GM12878 (cell line): Measurements from ENCODE around the gene FLT1. TPM values are rescaled to one million over a fixed set of nuclear protein-coding genes. Genes with fewer than 3 reads are reported as not detected.

ENCODE experiments used
- BHLHE40 ChIP-seq, 2 experiments: fragments of 450-650 bp in 1 of 2; IDR thresholded peaks; 2 replicates each; pipeline ENCODE4 v1.6.1; 2011 to 2017; ENCODE audit warnings: low read depth in 2 of 2, borderline replicate concordance in 1 of 2, improper control_type of control experiment in 1 of 2, low read length in 1 of 2, mild to moderate bottlenecking in 1 of 2
- BRCA1 ChIP-seq: IDR thresholded peaks from 2 replicates; pipeline ENCODE4 v1.6.1; 2011; ENCODE audit warnings: low read depth, low read length, improper control_type of control experiment
- CBX3 ChIP-seq: fragments of 200-600 bp; sonication (generic); IDR thresholded peaks from 2 replicates; pipeline ENCODE4 v1.6.1; 2016; ENCODE audit warnings: low read depth, borderline replicate concordance
- CHD2 ChIP-seq: IDR thresholded peaks from 2 replicates; pipeline ENCODE4 v1.6.1; 2011; ENCODE audit warnings: low read depth, low read length, improper control_type of control experiment, borderline replicate concordance
- JUND ChIP-seq: IDR thresholded peaks from 2 replicates; pipeline ENCODE4 v1.6.1; 2012; ENCODE audit warnings: low read depth, mild to moderate bottlenecking, low read length, improper control_type of control experiment, moderate library complexity
- RAD21 ChIP-seq: IDR thresholded peaks from 2 replicates; pipeline ENCODE4 v1.6.1; 2011; ENCODE audit warnings: mild to moderate bottlenecking, low read depth, low read length, moderate library complexity; ENCODE audit not compliant: insufficient read depth
- YBX1 ChIP-seq: fragments of 450-650 bp; IDR thresholded peaks from 2 replicates; pipeline ENCODE4 v1.6.1; 2016; ENCODE audit warnings: antibody characterized with exemption
- ZNF24 ChIP-seq: fragments of 450-650 bp; IDR thresholded peaks from 2 replicates; pipeline ENCODE4 v1.6.1; 2017; ENCODE audit warnings: antibody characterized with exemption, mild to moderate bottlenecking
- ZNF622 ChIP-seq: fragments of 450-650 bp; IDR thresholded peaks from 2 replicates; pipeline ENCODE4 v1.6.1; 2017; ENCODE audit warnings: mild to moderate bottlenecking, inconsistent platforms
- polyA plus RNA-seq, 11 experiments: library from polyadenylated mRNA; depleted of rRNA in 4 of 11; unstranded in 6 of 11; stranded (reverse) in 5 of 11; fragments of >200 nt; fragmentation: Nextera tagmentation in 4 of 11; fragmentation: Illumina TruSeq in 1 of 11; extraction: Ambion mirVana in 4 of 11; extraction: Trizol in 1 of 11; gene quantifications; 1 replicate in 1 of 11; 2 replicates in 10 of 11; pipeline versions ENCODE4 v1.2.1 to v1.2.3, GENCODE V29; 2011 to 2016; ENCODE audit warnings: inconsistent platforms in 2 of 11, missing spikeins in 2 of 11, low read depth in 1 of 11
- total RNA-seq, 4 experiments: library from RNA; depleted of rRNA in 3 of 4; stranded (reverse); fragments of >200 nt in 3 of 4; fragmentation: Illumina TruSeq in 1 of 4; extraction: Trizol in 1 of 4; gene quantifications; 2 replicates each; pipeline versions ENCODE4 v1.2.1 to v1.2.3, GENCODE V29; 2013 to 2021
- TF ChIP-seq, protein P1 (sequence below): fragments of 450-650 bp; IDR thresholded peaks from 2 replicates; pipeline ENCODE4 v1.6.1; 2017; ENCODE audit warnings: low read depth, mild to moderate bottlenecking, moderate library complexity
- TF ChIP-seq, protein P2 (sequence below): IDR thresholded peaks from 2 replicates; pipeline ENCODE4 v1.6.1; 2012; ENCODE audit warnings: low read depth, low read length, improper control_type of control experiment
- TF ChIP-seq, protein P3 (sequence below): fragments of 450-650 bp; formaldehyde crosslinking; IDR thresholded peaks from 2 replicates; pipeline ENCODE4 v1.4.0; 2022; ENCODE audit warnings: mild to moderate bottlenecking, moderate library complexity
- TF ChIP-seq, protein P4 (sequence below): fragments of 450-650 bp; IDR thresholded peaks from 2 replicates; pipeline ENCODE4 v1.6.1; 2018; ENCODE audit warnings: borderline replicate concordance, mild to moderate bottlenecking; ENCODE audit not compliant: partially characterized antibody
- TF ChIP-seq, protein P5 (sequence below): fragments of 450-650 bp; formaldehyde crosslinking; IDR thresholded peaks from 2 replicates; pipeline ENCODE4 v1.4.0; 2020; ENCODE audit warnings: mild to moderate bottlenecking, moderate library complexity

FLT1 gene
- total and polyA plus RNA-seq, 10 of the 15 experiments (the other 5 are each of a cell fraction or from before 2014, with no cell fraction given), result 0.55 to 5.6 (median 0.84) TPM

DNA sequence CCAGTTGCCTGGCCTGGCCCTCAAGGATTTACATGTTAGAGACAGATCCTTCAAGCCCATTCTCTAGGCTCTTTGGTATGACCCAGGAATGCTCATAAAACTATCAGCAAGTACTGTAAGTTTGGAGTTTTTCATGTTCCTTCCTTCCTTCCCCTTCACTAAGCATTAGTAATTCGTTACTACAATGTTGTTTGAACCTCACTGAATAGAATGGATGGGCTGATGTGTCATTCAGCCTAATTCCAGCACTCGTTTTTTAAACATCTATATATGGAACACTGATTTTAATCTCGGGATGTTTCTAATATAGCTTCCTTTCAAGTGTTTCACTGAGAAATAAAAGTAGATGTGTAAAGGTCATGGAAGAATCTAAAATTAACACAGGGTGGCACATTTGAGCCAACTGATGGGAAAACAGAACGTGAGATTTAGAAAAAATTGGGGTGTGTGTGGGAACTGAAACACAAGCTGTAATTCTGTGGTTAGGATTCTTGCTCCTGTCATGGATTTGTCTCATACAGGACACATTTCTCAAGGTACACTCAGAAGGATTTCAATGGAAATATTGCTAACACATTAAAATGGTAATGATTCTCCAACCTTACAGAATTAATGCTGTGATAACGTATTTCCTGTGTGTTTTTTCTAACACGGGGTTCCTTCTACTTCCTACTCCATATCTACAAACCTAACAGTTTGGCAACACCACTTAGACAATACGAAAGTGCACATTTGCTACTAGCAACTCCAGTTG is 93.4 kb downstream of the FLT1 start (continued):
- TF ChIP-seq JUND, result no peak
- TF ChIP-seq, protein P1, sequence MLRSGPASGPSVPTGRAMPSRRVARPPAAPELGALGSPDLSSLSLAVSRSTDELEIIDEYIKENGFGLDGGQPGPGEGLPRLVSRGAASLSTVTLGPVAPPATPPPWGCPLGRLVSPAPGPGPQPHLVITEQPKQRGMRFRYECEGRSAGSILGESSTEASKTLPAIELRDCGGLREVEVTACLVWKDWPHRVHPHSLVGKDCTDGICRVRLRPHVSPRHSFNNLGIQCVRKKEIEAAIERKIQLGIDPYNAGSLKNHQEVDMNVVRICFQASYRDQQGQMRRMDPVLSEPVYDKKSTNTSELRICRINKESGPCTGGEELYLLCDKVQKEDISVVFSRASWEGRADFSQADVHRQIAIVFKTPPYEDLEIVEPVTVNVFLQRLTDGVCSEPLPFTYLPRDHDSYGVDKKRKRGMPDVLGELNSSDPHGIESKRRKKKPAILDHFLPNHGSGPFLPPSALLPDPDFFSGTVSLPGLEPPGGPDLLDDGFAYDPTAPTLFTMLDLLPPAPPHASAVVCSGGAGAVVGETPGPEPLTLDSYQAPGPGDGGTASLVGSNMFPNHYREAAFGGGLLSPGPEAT, result 0 out of 2 replicates have a peak, but pooled peaks have one; percentile 13
- TF ChIP-seq, protein P2, sequence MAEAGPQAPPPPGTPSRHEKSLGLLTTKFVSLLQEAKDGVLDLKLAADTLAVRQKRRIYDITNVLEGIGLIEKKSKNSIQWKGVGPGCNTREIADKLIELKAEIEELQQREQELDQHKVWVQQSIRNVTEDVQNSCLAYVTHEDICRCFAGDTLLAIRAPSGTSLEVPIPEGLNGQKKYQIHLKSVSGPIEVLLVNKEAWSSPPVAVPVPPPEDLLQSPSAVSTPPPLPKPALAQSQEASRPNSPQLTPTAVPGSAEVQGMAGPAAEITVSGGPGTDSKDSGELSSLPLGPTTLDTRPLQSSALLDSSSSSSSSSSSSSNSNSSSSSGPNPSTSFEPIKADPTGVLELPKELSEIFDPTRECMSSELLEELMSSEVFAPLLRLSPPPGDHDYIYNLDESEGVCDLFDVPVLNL, result no peak
- TF ChIP-seq, protein P3, sequence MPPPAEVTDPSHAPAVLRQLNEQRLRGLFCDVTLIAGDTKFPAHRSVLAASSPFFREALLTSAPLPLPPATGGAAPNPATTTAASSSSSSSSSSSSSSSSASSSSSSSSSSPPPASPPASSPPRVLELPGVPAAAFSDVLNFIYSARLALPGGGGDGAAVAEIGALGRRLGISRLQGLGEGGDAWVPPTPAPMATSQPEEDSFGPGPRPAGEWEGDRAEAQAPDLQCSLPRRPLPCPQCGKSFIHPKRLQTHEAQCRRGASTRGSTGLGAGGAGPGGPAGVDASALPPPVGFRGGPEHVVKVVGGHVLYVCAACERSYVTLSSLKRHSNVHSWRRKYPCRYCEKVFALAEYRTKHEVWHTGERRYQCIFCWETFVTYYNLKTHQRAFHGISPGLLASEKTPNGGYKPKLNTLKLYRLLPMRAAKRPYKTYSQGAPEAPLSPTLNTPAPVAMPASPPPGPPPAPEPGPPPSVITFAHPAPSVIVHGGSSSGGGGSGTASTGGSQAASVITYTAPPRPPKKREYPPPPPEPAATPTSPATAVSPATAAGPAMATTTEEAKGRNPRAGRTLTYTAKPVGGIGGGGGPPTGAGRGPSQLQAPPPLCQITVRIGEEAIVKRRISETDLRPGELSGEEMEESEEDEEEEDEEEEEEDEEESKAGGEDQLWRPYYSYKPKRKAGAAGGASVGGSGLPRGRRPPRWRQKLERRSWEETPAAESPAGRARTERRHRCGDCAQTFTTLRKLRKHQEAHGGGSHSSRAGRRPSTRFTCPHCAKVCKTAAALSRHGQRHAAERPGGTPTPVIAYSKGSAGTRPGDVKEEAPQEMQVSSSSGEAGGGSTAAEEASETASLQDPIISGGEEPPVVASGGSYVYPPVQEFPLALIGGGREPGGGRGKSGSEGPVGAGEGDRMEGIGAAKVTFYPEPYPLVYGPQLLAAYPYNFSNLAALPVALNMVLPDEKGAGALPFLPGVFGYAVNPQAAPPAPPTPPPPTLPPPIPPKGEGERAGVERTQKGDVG, result no peak
- TF ChIP-seq RAD21, result peak; percentile 52; the same call in 1 of the 2 replicates
- TF ChIP-seq, protein P4, sequence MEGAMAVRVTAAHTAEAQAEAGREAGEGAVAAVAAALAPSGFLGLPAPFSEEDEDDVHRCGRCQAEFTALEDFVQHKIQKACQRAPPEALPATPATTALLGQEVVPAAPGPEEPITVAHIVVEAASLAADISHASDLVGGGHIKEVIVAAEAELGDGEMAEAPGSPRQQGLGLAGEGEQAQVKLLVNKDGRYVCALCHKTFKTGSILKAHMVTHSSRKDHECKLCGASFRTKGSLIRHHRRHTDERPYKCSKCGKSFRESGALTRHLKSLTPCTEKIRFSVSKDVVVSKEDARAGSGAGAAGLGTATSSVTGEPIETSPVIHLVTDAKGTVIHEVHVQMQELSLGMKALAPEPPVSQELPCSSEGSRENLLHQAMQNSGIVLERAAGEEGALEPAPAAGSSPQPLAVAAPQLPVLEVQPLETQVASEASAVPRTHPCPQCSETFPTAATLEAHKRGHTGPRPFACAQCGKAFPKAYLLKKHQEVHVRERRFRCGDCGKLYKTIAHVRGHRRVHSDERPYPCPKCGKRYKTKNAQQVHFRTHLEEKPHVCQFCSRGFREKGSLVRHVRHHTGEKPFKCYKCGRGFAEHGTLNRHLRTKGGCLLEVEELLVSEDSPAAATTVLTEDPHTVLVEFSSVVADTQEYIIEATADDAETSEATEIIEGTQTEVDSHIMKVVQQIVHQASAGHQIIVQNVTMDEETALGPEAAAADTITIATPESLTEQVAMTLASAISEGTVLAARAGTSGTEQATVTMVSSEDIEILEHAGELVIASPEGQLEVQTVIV, result no peak
- TF ChIP-seq ZNF622, result no peak
- TF ChIP-seq YBX1, result no peak
- no peak for TF ChIP-seq CHD2
- 0 out of 4 replicates have a peak, but pooled peaks of 1 of the 2 experiments have one; percentile 44 for TF ChIP-seq BHLHE40 (IDR thresholded peaks at IDR 0.05; ENCODE audit: borderline replicate concordance in 1 of 2, low read depth in 2 of 2, low read length in 1 of 2)
- no peak for TF ChIP-seq BRCA1
- TF ChIP-seq CBX3, result no peak
- TF ChIP-seq, protein P5, sequence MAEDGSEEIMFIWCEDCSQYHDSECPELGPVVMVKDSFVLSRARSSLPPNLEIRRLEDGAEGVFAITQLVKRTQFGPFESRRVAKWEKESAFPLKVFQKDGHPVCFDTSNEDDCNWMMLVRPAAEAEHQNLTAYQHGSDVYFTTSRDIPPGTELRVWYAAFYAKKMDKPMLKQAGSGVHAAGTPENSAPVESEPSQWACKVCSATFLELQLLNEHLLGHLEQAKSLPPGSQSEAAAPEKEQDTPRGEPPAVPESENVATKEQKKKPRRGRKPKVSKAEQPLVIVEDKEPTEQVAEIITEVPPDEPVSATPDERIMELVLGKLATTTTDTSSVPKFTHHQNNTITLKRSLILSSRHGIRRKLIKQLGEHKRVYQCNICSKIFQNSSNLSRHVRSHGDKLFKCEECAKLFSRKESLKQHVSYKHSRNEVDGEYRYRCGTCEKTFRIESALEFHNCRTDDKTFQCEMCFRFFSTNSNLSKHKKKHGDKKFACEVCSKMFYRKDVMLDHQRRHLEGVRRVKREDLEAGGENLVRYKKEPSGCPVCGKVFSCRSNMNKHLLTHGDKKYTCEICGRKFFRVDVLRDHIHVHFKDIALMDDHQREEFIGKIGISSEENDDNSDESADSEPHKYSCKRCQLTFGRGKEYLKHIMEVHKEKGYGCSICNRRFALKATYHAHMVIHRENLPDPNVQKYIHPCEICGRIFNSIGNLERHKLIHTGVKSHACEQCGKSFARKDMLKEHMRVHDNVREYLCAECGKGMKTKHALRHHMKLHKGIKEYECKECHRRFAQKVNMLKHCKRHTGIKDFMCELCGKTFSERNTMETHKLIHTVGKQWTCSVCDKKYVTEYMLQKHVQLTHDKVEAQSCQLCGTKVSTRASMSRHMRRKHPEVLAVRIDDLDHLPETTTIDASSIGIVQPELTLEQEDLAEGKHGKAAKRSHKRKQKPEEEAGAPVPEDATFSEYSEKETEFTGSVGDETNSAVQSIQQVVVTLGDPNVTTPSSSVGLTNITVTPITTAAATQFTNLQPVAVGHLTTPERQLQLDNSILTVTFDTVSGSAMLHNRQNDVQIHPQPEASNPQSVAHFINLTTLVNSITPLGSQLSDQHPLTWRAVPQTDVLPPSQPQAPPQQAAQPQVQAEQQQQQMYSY (CRISPR knock-in tag), result no peak
- TF ChIP-seq ZNF24, result 0 out of 2 replicates have a peak, but pooled peaks have one; percentile 43
